Breast epithelium (tissue), 4 donors: ENCODE results near the gene ZC3H12A. TPM values are rescaled to one million over a fixed set of nuclear protein-coding genes. Genes with fewer than 3 reads are reported as not detected.

Source experiments
- DNase-seq, 2 donors: peaks; one replicate each; pipeline ENCODE4 v3.0.0-alpha.2; 2019; ENCODE audit warnings: low spot score in 2 of 2
- H3K27ac ChIP-seq, 2 donors: fragments of 200-600 bp; sonication (generic) in 1 of 2; one replicate each; pipeline ENCODE4 v1.5.1; 2016 to 2019; ENCODE audit warnings: mild to moderate bottlenecking in 1 of 2
- H3K27me3 ChIP-seq, 2 donors: fragments of 200-600 bp; sonication (generic) in 1 of 2; one replicate each; pipeline versions ENCODE4 v1.5.1 to v1.6.0; 2017 to 2019; ENCODE audit warnings: control low read depth in 1 of 2, mild to moderate bottlenecking in 1 of 2
- H3K36me3 ChIP-seq: fragments of 200-600 bp; one replicate; pipeline ENCODE4 v1.5.1; 2019
- H3K4me1 ChIP-seq, 2 donors: fragments of 200-600 bp; sonication (generic); one replicate each; pipeline ENCODE4 v1.5.1; 2016 to 2019; ENCODE audit warnings: control low read depth in 1 of 2
- H3K4me3 ChIP-seq, 3 donors: fragments of 200-600 bp; sonication (generic); 1 replicate in 2 of 3; 2 replicates in 1 of 3; pipeline ENCODE4 v1.5.1; 2016 to 2019; ENCODE audit warnings: mild to moderate bottlenecking in 3 of 3, moderate library complexity in 2 of 3
- H3K9me3 ChIP-seq, 2 donors: fragments of 200-600 bp; sonication (generic) in 1 of 2; one replicate each; pipeline ENCODE4 v1.5.1; 2016 to 2019; ENCODE audit warnings: control low read depth in 1 of 2
- POLR2A ChIP-seq: fragments of 450-650 bp; IDR thresholded peaks from one replicate; pipeline ENCODE4 v1.6.1; 2016; ENCODE audit warnings: antibody characterized with exemption, mild to moderate bottlenecking, moderate library complexity
- POLR2AphosphoS5 ChIP-seq, 3 donors: sonication (generic); formaldehyde crosslinking; IDR thresholded peaks; one replicate each; pipeline ENCODE4 v1.6.1; 2017; ENCODE audit warnings: antibody characterized with exemption in 3 of 3
- intact Hi-C: fragments of 100-400 bp; cut with DNase I; formaldehyde crosslinking; loops from one replicate; pipeline ENCODE4 v1.15.1; 2023; ENCODE audit warnings: low total_unique reads
- total RNA-seq, 3 donors: library from RNA; depleted of rRNA; stranded (reverse); fragments of >200 nt; gene quantifications; one replicate each; pipeline ENCODE4 v1.1.0, GENCODE V29; 2016
- TF ChIP-seq, protein P1 (sequence below), 3 donors: fragments of 450-650 bp; IDR thresholded peaks; one replicate each; pipeline ENCODE4 v1.5.1; 2016 to 2017; ENCODE audit warnings: antibody characterized with exemption in 3 of 3, mild to moderate bottlenecking in 3 of 3, moderate library complexity in 3 of 3

Gene ZC3H12A
- total RNA-seq, 3 donors from 2014 or later, result 5.8 to 82.8 (median 76.7) TPM

DNA sequence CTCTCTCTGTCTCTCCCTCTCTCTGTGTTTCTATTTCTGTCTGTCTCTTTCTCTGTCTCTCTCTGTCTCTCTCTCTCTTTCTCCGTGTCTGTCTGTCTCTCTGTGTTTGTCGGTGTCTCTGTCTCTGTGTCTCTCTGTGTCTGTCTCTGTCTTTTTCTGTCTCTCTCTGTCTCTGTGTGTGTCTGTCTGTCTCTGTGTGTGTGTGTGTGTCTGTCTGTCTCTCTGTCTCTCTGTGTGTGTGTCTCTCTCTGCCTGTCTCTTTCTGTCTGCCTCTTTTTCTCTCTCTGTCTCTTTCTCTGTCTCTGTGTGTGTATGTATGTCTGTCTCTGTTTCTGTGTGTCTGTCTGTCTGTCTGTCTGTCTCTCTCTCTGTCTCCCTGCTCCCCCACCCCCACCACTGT lies 31.7 kb upstream of the ZC3H12A start:
- intact Hi-C loops, result loop anchor here (10.0 kb wide), 1 partner anchor 1578 kb away; no protein-coding TSS in a partner anchor
- no peak overlapping the region for H3K4me3 ChIP-seq
- H3K36me3 ChIP-seq, result no peaks in the 10 kb centered on the region
- DNase-seq, result no peak
- H3K9me3 ChIP-seq, result no peaks in the 10 kb centered on the region
- H3K27ac ChIP-seq, result no peak overlapping the region
- TF ChIP-seq, protein P1, sequence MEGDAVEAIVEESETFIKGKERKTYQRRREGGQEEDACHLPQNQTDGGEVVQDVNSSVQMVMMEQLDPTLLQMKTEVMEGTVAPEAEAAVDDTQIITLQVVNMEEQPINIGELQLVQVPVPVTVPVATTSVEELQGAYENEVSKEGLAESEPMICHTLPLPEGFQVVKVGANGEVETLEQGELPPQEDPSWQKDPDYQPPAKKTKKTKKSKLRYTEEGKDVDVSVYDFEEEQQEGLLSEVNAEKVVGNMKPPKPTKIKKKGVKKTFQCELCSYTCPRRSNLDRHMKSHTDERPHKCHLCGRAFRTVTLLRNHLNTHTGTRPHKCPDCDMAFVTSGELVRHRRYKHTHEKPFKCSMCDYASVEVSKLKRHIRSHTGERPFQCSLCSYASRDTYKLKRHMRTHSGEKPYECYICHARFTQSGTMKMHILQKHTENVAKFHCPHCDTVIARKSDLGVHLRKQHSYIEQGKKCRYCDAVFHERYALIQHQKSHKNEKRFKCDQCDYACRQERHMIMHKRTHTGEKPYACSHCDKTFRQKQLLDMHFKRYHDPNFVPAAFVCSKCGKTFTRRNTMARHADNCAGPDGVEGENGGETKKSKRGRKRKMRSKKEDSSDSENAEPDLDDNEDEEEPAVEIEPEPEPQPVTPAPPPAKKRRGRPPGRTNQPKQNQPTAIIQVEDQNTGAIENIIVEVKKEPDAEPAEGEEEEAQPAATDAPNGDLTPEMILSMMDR (IDR thresholded peaks at IDR 0.05), result no peak
- TF ChIP-seq POLR2A, result no peak
- no peak for TF ChIP-seq POLR2AphosphoS5 (IDR thresholded peaks at IDR 0.05)
- H3K27me3 ChIP-seq, result peaks cover 0 to 2% of the 10 kb centered on the region in 2 donors
- no peaks in the 10 kb centered on the region for H3K4me1 ChIP-seq

DNA sequence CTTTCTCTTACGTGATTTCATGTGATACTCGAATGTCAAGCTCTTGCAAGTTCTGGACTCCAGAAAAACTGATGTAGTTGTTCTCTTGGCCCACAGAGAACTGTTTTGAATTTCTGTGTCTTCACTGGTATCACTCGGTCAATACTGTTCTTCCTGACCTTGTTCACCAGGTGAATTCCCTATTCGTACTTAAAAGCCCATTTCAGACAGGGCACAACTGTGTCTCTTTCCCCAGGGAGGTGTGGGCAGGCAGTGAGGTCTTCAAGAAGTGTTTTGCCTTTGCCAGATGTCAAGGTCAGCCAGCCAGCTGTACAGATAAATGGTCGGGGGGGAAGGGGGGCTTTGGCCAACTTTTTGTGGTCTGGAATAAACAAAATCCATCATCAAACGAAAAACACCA lies 27.5 kb upstream of the ZC3H12A start:
- Histone ChIP-seq H3K4me1 (no peaks in the 10 kb centered on the region), H3K9me3 (no peaks in the 10 kb centered on the region), H3K36me3 (no peaks in the 10 kb centered on the region), H3K4me3 (no peak overlapping the region), H3K27me3 (peaks cover 0 to 4% of the 10 kb centered on the region in 2 donors), H3K27ac (no peak overlapping the region)
- TF ChIP-seq, protein P1 (IDR thresholded peaks at IDR 0.05), result no peak
- no peak for TF ChIP-seq POLR2AphosphoS5 (IDR thresholded peaks at IDR 0.05)
- no peak for TF ChIP-seq POLR2A
- intact Hi-C loops, result loop anchor here (10.0 kb wide), 1 partner anchor 1582 kb away; no protein-coding TSS in a partner anchor
- DNase-seq, result no peak

DNA sequence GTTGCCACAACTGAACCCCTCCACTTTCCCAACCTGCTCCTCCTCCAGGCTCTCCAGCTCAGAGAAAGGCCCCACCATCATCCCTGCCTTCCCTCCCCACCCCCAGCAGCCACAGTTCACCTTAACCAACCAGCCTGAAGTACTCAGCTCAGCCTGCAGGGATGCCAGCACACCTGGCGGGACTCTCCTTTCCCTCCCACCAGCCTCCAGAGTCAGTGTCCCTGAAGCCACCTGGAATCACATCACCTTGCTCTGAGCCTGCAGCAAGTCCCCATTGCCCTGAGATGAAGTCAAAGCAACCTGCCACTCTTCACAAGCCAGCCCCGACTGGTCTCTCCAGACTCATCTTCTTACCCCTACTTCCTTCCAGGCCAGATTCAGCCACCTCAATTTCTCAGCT lies 26.2 kb upstream of the ZC3H12A start:
- DNase-seq, result no peak
- H3K9me3 ChIP-seq, result no peaks in the 10 kb centered on the region
- TF ChIP-seq POLR2AphosphoS5 (IDR thresholded peaks at IDR 0.05), result no peak
- TF ChIP-seq, protein P1 (IDR thresholded peaks at IDR 0.05), result peak in 1 of 3 donors; percentile 14
- no peaks in the 10 kb centered on the region for H3K4me1 ChIP-seq
- intact Hi-C loops, result loop anchor here (10.0 kb wide), 1 partner anchor 1583 kb away; no protein-coding TSS in a partner anchor
- H3K36me3 ChIP-seq, result no peaks in the 10 kb centered on the region
- peaks cover 0 to 4% of the 10 kb centered on the region in 2 donors for H3K27me3 ChIP-seq
- H3K4me3 ChIP-seq, result no peak overlapping the region
- H3K27ac ChIP-seq, result peak overlapping the region; percentile 48 to 57

DNA sequence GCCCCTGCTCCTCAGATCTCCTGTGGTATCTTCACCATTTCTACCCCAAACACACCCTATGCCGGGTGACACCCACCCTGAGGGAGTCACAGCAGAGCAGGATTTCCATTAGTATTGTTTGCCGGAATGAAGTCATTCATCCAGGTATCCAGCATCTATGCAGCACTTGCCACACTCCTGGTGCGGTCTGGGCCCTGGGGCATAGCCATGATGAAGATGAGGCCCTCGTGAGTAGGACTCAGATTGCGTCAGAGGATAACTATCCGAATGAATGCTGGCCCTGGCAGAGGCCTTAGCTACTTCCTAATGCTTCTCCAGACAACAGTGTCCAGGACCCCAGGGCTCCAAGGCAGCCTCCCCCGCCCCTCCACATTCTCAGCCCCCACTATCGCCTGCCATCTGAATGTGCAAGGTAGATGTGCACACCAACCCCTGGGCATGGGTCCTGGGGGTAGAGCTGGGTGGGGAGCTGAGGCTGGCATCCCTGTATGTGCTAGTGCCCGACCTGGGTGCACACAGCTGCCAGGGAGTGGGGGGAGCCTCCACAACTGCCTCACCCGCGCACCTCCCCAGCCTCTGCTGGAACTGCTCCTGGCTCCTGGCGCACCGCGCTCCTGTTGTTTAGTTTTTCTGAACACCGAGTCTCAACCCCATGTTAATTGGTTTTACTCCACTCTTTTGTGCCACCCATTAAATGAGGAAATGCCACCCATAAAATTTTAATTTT lies 25.5 kb upstream of the ZC3H12A start:
- Histone ChIP-seq H3K4me1 (no peaks in the 10 kb centered on the region), H3K36me3 (no peaks in the 10 kb centered on the region), H3K9me3 (no peaks in the 10 kb centered on the region), H3K4me3 (no peak overlapping the region), H3K27ac (peak overlapping the region; percentile 48 to 57), H3K27me3 (peaks cover 0 to 4% of the 10 kb centered on the region in 2 donors)
- peak in 1 of 2 donors; percentile 78 for DNase-seq
- intact Hi-C loops, result loop anchor here (10.0 kb wide), 1 partner anchor 1584 kb away; no protein-coding TSS in a partner anchor
- peak in 1 of 3 donors; percentile 35 for TF ChIP-seq POLR2AphosphoS5 (IDR thresholded peaks at IDR 0.05)
- TF ChIP-seq, protein P1 (IDR thresholded peaks at IDR 0.05), result no peak

DNA sequence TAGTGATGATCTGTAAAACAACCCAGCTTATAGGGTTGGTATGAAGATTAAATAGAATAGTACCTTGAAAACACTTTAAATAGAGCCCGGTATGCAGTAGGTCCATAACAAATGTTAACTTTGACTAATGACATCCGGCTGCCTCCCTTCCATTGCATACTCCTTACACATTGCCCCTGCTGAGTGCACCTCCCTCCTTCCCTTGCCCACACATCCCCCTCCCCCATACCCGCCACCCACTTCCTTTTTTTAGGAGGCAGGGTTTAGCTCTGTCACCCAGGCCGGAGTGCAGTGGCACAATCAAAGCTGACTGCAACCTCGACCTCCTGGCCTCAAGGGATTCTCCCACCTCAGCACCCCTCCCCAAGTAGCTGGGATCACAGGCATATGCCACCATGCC lies 24.4 kb upstream of the ZC3H12A start:
- no peak overlapping the region for H3K4me3 ChIP-seq
- H3K27ac ChIP-seq, result peak overlapping the region in 1 of 2 donors; percentile 57
- H3K27me3 ChIP-seq, result peaks cover 0 to 4% of the 10 kb centered on the region in 2 donors
- intact Hi-C loops, result loop anchor here (10.0 kb wide), 2 partner anchors 235 to 1585 kb away; no protein-coding TSS in a partner anchor
- no peak for DNase-seq
- no peaks in the 10 kb centered on the region for H3K4me1 ChIP-seq
- TF ChIP-seq POLR2A (no peak), POLR2AphosphoS5 (IDR thresholded peaks at IDR 0.05) (no peak)
- TF ChIP-seq, protein P1 (IDR thresholded peaks at IDR 0.05), result no peak
- H3K9me3 ChIP-seq, result no peaks in the 10 kb centered on the region
- no peaks in the 10 kb centered on the region for H3K36me3 ChIP-seq
